ENCODE results near the gene ZNF76. TPM values are rescaled to one million over a fixed set of nuclear protein-coding genes. Genes with fewer than 3 reads are reported as not detected.

The ZNF76 gene
- total RNA-seq = 17.6 and 18.3 TPM in 2 replicates

GRCh38 chr6:35259194-35259947 is at the start of gene ZNF76:
Gene ZNF76 (plus strand): TSS chr6:35259735. CDS start chr6:35281152, 21,417 bp downstream.

GRCh38 chr6:35213824-35214756 is 45.4 kb upstream of the ZNF76 start, which contains the start of gene SCUBE3:
Gene SCUBE3 (plus strand): TSS chr6:35213956. CDS start chr6:35214419, 463 bp downstream.

GRCh38 chr6:35297601-35298481 is 38.3 kb downstream of the ZNF76 start, which contains the start of gene DEF6:
Gene DEF6 (plus strand): TSS chr6:35297818. CDS start chr6:35297857, 39 bp downstream.

GRCh38 chr6:35342258-35343091 is 82.9 kb downstream of the ZNF76 start, which contains the start of gene PPARD:
Gene PPARD (plus strand): TSS chr6:35342558. CDS start chr6:35411088, 68,530 bp downstream.

Other genes starting within 250 kb of the ZNF76 start
- gene TCP11, start 118.4 kb upstream of the ZNF76 start, total RNA-seq = 0.16 TPM in 1 of 2 replicates, not detected in the other
- 2.4 and 2.8 TPM in 2 replicates for gene SCUBE3, start 45.8 kb upstream of the ZNF76 start, total RNA-seq
- 1.5 and 4.4 TPM in 2 replicates for gene DEF6, start 38.1 kb downstream of the ZNF76 start, total RNA-seq
- 5.2 and 5.8 TPM in 2 replicates for gene PPARD, start 82.8 kb downstream of the ZNF76 start, total RNA-seq
- 3.1 and 3.8 TPM in 2 replicates for gene FANCE, start 192.6 kb downstream of the ZNF76 start, total RNA-seq
- gene RPL10A, start 208.7 kb downstream of the ZNF76 start, total RNA-seq = 1,998 and 2,423 TPM in 2 replicates
- gene TEAD3, start 237.3 kb downstream of the ZNF76 start, total RNA-seq = 3.8 TPM in 2 replicates

All from bronchial smooth muscle cell (primary cell).